Measurements from ENCODE around the gene PSG4. TPM values are rescaled to one million over a fixed set of nuclear protein-coding genes. Genes with fewer than 3 reads are reported as not detected.
"Not testable (repeated sequence)": the region's sequence is repeated elsewhere in the genome, so short reads cannot be mapped to it uniquely, and the experiment has no call there.

PSG4 gene
- total and polyA plus RNA-seq, 2 of the 13 experiments (the other 11 are each of a cell fraction or from before 2014, with no cell fraction given) = not detected

DNA sequence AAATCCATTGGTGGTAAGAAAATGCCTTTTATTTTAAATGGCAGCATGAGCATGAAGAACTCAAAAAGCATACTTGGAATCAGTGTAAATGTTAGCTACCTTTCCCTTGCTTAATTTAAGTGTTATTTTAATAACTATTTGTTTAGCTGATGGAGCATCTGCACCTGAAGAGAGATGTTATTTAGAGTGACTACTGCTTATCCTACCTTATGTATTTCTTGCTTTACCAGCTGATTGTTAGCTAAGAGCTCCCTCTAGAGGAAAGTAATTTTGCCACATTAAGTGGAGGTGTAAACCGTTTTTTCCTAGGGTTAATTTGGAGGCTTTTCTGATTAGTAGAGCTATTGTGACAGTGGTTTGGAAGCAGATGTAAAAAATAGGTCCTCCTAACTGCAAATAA, 21.5 kb upstream of the PSG4 start:
- H3K27me3 ChIP-seq (ENCODE audit: control insufficient read depth in 1 of 2, insufficient read depth in 2 of 2, low read length in 2 of 2); H3K4me1 ChIP-seq (ENCODE audit: insufficient read depth, low read length); intact Hi-C loops (cut with micrococcal nuclease; ENCODE audit: unreplicated experiment); in situ Hi-C loops (cut with HindIII; ENCODE audit: extremely low pct_ligation_motif_present, low pct_unique_long_range_greater_than_20kb); H3K4me2 ChIP-seq (ENCODE audit: low read depth, low read length); H3K9ac ChIP-seq (ENCODE audit: insufficient read depth, low read depth, low read length); H3K79me2 ChIP-seq (ENCODE audit: insufficient read depth, low read length); H3K27ac ChIP-seq (ENCODE audit: extremely low read length, insufficient read depth, low read length); H4K20me1 ChIP-seq (ENCODE audit: insufficient read depth, low read length); H3K36me3 ChIP-seq (replicated peaks in 1 of 2; ENCODE audit: control insufficient read depth in 1 of 2, insufficient read depth in 2 of 2, low read length in 2 of 2); ATAC-seq; CTCF ChIA-PET (ENCODE audit: low intra/inter-chr PET ratio, low total read pairs); H3K4me3 ChIP-seq (replicated peaks in 1 of 3; ENCODE audit: insufficient read depth in 1 of 3, low read depth in 2 of 3, low read length in 3 of 3); DNase-seq (ENCODE audit: low spot score); POLR2A ChIA-PET; H2AFZ ChIP-seq (ENCODE audit: low read length); BruUV-seq (replicated peaks); H3K9me3 ChIP-seq (ENCODE audit: low read length); FAIRE-seq: not testable (repeated sequence)
- 6% methylated on average over 1 of the region's 1 CpG for WGBS (ENCODE audit: low lambda C conversion rate)
- TF ChIP-seq, protein P1, sequence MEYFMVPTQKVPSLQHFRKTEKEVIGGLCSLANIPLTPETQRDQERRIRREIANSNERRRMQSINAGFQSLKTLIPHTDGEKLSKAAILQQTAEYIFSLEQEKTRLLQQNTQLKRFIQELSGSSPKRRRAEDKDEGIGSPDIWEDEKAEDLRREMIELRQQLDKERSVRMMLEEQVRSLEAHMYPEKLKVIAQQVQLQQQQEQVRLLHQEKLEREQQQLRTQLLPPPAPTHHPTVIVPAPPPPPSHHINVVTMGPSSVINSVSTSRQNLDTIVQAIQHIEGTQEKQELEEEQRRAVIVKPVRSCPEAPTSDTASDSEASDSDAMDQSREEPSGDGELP (IDR thresholded peaks at IDR 0.05; ENCODE audit: borderline replicate concordance, low read depth) = 0 out of 2 replicates have a peak, but pooled peaks have one; percentile 20

GRCh38 chr19:43224855-43225253, 19.4 kb upstream of the PSG4 start:
- H3K4me2 ChIP-seq (ENCODE audit: low read depth, low read length) = no peak overlapping the region
- H3K27me3 ChIP-seq (ENCODE audit: control insufficient read depth in 1 of 2, insufficient read depth in 2 of 2, low read length in 2 of 2) = no peaks in the 10 kb centered on the region
- intact Hi-C loops (cut with micrococcal nuclease; ENCODE audit: unreplicated experiment) (no loop called here), in situ Hi-C loops (cut with HindIII; ENCODE audit: extremely low pct_ligation_motif_present, low pct_unique_long_range_greater_than_20kb) (no loop called here)
- no peaks in the 10 kb centered on the region for H3K4me1 ChIP-seq (ENCODE audit: insufficient read depth, low read length)
- WGBS (ENCODE audit: low lambda C conversion rate) = 76% methylated on average over 2 of the region's 2 CpGs
- H3K4me3 ChIP-seq (replicated peaks in 1 of 3; ENCODE audit: insufficient read depth in 1 of 3, low read depth in 2 of 3, low read length in 3 of 3) = no peak overlapping the region
- no peaks in the 10 kb centered on the region for H3K36me3 ChIP-seq (replicated peaks in 1 of 2; ENCODE audit: control insufficient read depth in 1 of 2, insufficient read depth in 2 of 2, low read length in 2 of 2)
- DNase-seq (ENCODE audit: low spot score) (no peak), ATAC-seq (no peak), FAIRE-seq (no peak)
- ChIA-PET POLR2A (no interaction called here), CTCF (ENCODE audit: low intra/inter-chr PET ratio, low total read pairs) (no interaction called here)
- H2AFZ ChIP-seq (ENCODE audit: low read length) = no peak overlapping the region
- no peaks in the 10 kb centered on the region for H3K79me2 ChIP-seq (ENCODE audit: insufficient read depth, low read length)
- BruUV-seq (replicated peaks) = no TSS peak
- H4K20me1 ChIP-seq (ENCODE audit: insufficient read depth, low read length) = no peaks in the 10 kb centered on the region
- H3K9me3 ChIP-seq (ENCODE audit: low read length) = no peaks in the 10 kb centered on the region
- no peak overlapping the region for H3K27ac ChIP-seq (ENCODE audit: extremely low read length, insufficient read depth, low read length)
- H3K9ac ChIP-seq (ENCODE audit: insufficient read depth, low read depth, low read length) = no peak overlapping the region
- TF ChIP-seq ZFAT (CRISPR knock-in tag; conservative IDR thresholded peaks at IDR 0.05) (no peak), CENPBD1 (CRISPR knock-in tag; IDR thresholded peaks at IDR 0.05; ENCODE audit: borderline replicate concordance, low read depth) (no peak), ZBTB7B (CRISPR knock-in tag; IDR thresholded peaks at IDR 0.05) (no peak), KIAA2018 (CRISPR knock-in tag; IDR thresholded peaks at IDR 0.05; ENCODE audit: borderline replicate concordance) (no peak), ZNF354B (CRISPR knock-in tag; IDR thresholded peaks at IDR 0.05) (no peak), ZNF503 (CRISPR knock-in tag; IDR thresholded peaks at IDR 0.05) (no peak)
